Measurements from ENCODE around the gene LRRTM4. TPM values are rescaled to one million over a fixed set of nuclear protein-coding genes. Genes with fewer than 3 reads are reported as not detected.

LRRTM4 gene
- total RNA-seq, 2 experiments from 2014 or later = not detected

- Histone ChIP-seq H3K4me3 (ENCODE audit: low read depth, low read length, poor library complexity, severe bottlenecking) (no peak overlapping the region), H3K27ac (ENCODE audit: low read depth, low read length, poor library complexity, severe bottlenecking) (no peak overlapping the region), H3K79me2 (ENCODE audit: insufficient read depth, low read depth, low read length) (no peaks in the 10 kb centered on the region), H2AFZ (ENCODE audit: low read length) (no peak overlapping the region), H3K9me3 (ENCODE audit: low read length) (no peaks in the 10 kb centered on the region), H3K4me1 (ENCODE audit: insufficient read depth, low read length, poor library complexity, severe bottlenecking) (no peaks in the 10 kb centered on the region), H3K4me2 (ENCODE audit: low read length) (no peak overlapping the region), H3K36me3 (ENCODE audit: insufficient read depth, low read length) (no peaks in the 10 kb centered on the region), H3K9me2 (ENCODE audit: insufficient read depth, low read length) (no peaks in the 10 kb centered on the region), H4K20me1 (ENCODE audit: insufficient read depth, low read length) (no peaks in the 10 kb centered on the region)
- TF ChIP-seq EZH2phosphoT487 (IDR thresholded peaks at IDR 0.05; ENCODE audit: borderline replicate concordance, low read depth, low read length) (no peak), CTCF (conservative IDR thresholded peaks at IDR 0.05; ENCODE audit: low read length) (no peak)
- intact Hi-C loops (cut with micrococcal nuclease; ENCODE audit: unreplicated experiment) = no loop called here
- POLR2A ChIA-PET = no interaction called here
- no TSS peak for BruUV-seq (replicated peaks)
- CTCF ChIA-PET (ENCODE audit: unreplicated experiment) = no interaction called here
- no peak for DNase-seq (ENCODE audit: low spot score)
Measured at GRCh38 chr2:77518311-77518710, 3.9 kb downstream of the LRRTM4 start.

- Histone ChIP-seq H3K36me3 (ENCODE audit: insufficient read depth, low read length) (no peaks in the 10 kb centered on the region), H3K4me3 (ENCODE audit: low read depth, low read length, poor library complexity, severe bottlenecking) (no peak overlapping the region), H3K9me3 (ENCODE audit: low read length) (no peaks in the 10 kb centered on the region), H3K4me2 (ENCODE audit: low read length) (no peak overlapping the region), H3K9me2 (ENCODE audit: insufficient read depth, low read length) (no peaks in the 10 kb centered on the region), H2AFZ (ENCODE audit: low read length) (no peak overlapping the region), H4K20me1 (ENCODE audit: insufficient read depth, low read length) (no peaks in the 10 kb centered on the region), H3K4me1 (ENCODE audit: insufficient read depth, low read length, poor library complexity, severe bottlenecking) (no peaks in the 10 kb centered on the region), H3K79me2 (ENCODE audit: insufficient read depth, low read depth, low read length) (no peaks in the 10 kb centered on the region), H3K27ac (ENCODE audit: low read depth, low read length, poor library complexity, severe bottlenecking) (no peak overlapping the region)
- no peak for DNase-seq (ENCODE audit: low spot score)
- TF ChIP-seq EZH2phosphoT487 (IDR thresholded peaks at IDR 0.05; ENCODE audit: borderline replicate concordance, low read depth, low read length) (no peak), CTCF (conservative IDR thresholded peaks at IDR 0.05; ENCODE audit: low read length) (no peak)
- BruUV-seq (replicated peaks) = no TSS peak
- ChIA-PET CTCF (ENCODE audit: unreplicated experiment) (no interaction called here), POLR2A (no interaction called here)
- intact Hi-C loops (cut with micrococcal nuclease; ENCODE audit: unreplicated experiment) = no loop called here
Measured at GRCh38 chr2:77513191-77513590, 9.0 kb downstream of the LRRTM4 start.

- POLR2A ChIA-PET = no interaction called here
- TF ChIP-seq CTCF (conservative IDR thresholded peaks at IDR 0.05; ENCODE audit: low read length) (no peak), EZH2phosphoT487 (IDR thresholded peaks at IDR 0.05; ENCODE audit: borderline replicate concordance, low read depth, low read length) (no peak)
- H3K4me3 ChIP-seq (ENCODE audit: low read depth, low read length, poor library complexity, severe bottlenecking) = no peak overlapping the region
- intact Hi-C loops (cut with micrococcal nuclease; ENCODE audit: unreplicated experiment) = no loop called here
- no peak for DNase-seq (ENCODE audit: low spot score)
- H4K20me1 ChIP-seq (ENCODE audit: insufficient read depth, low read length) = no peaks in the 10 kb centered on the region
- CTCF ChIA-PET (ENCODE audit: unreplicated experiment) = no interaction called here
- H2AFZ ChIP-seq (ENCODE audit: low read length) = no peak overlapping the region
- H3K9me2 ChIP-seq (ENCODE audit: insufficient read depth, low read length) = no peaks in the 10 kb centered on the region
- H3K79me2 ChIP-seq (ENCODE audit: insufficient read depth, low read depth, low read length) = no peaks in the 10 kb centered on the region
- no peaks in the 10 kb centered on the region for H3K9me3 ChIP-seq (ENCODE audit: low read length)
- H3K4me2 ChIP-seq (ENCODE audit: low read length) = no peak overlapping the region
- no peaks in the 10 kb centered on the region for H3K36me3 ChIP-seq (ENCODE audit: insufficient read depth, low read length)
- no peak overlapping the region for H3K27ac ChIP-seq (ENCODE audit: low read depth, low read length, poor library complexity, severe bottlenecking)
- no peaks in the 10 kb centered on the region for H3K4me1 ChIP-seq (ENCODE audit: insufficient read depth, low read length, poor library complexity, severe bottlenecking)
- no TSS peak for BruUV-seq (replicated peaks)
Measured at GRCh38 chr2:77512507-77512906, 9.7 kb downstream of the LRRTM4 start.
